Astrocyte (in vitro differentiated cells and primary cell): ENCODE results near the gene ZSCAN23. TPM values are rescaled to one million over a fixed set of nuclear protein-coding genes. Genes with fewer than 3 reads are reported as not detected.
A peak's percentile ranks its signal among the peaks of the same experiment; 100 is the strongest.

ENCODE experiments used
- DNase-seq: peaks from one replicate; pipeline ENCODE4 v3.0.0-alpha.2; 2010; ENCODE audit warnings: low read depth
- FAIRE-seq: peaks from 2 replicates; lab custom pipeline; 2011; peaks lifted over from hg19 to GRCh38; lab: Jason Lieb, UNC
- H2AFZ ChIP-seq: 2 replicates; pipeline ENCODE4 v1.6.0; 2012; ENCODE audit warnings: low read depth, low read length, inconsistent platforms
- H3K27ac ChIP-seq: 2 replicates; pipeline ENCODE4 v1.5.1; 2011; ENCODE audit warnings: low read depth, low read length, inconsistent platforms
- H3K27me3 ChIP-seq: 2 replicates; pipeline ENCODE4 v1.6.0; 2011; ENCODE audit warnings: low read length, inconsistent platforms; ENCODE audit not compliant: insufficient read depth
- H3K36me3 ChIP-seq: 2 replicates; pipeline ENCODE4 v1.5.1; 2011; ENCODE audit warnings: low read length, inconsistent platforms; ENCODE audit not compliant: insufficient read depth
- H3K4me1 ChIP-seq: 2 replicates; pipeline ENCODE4 v1.5.1; 2011; ENCODE audit warnings: low read length, inconsistent platforms; ENCODE audit not compliant: insufficient read depth
- H3K4me2 ChIP-seq: 2 replicates; pipeline ENCODE4 v1.6.0; 2012; ENCODE audit warnings: low read length, inconsistent platforms
- H3K4me3 ChIP-seq: 2 replicates; pipeline ENCODE4 v1.5.1; 2011; ENCODE audit warnings: low read depth, mild to moderate bottlenecking, low read length, inconsistent platforms; ENCODE audit not compliant: insufficient read depth
- H3K79me2 ChIP-seq: 2 replicates; pipeline ENCODE4 v1.6.0; 2012; ENCODE audit warnings: mild to moderate bottlenecking, low read length, inconsistent platforms; ENCODE audit not compliant: insufficient read depth
- H3K9ac ChIP-seq: 2 replicates; pipeline ENCODE4 v1.6.0; 2012; ENCODE audit warnings: mild to moderate bottlenecking, low read length, inconsistent platforms
- H3K9me3 ChIP-seq: 2 replicates; pipeline ENCODE4 v1.5.1; 2012; ENCODE audit warnings: low read depth, mild to moderate bottlenecking, low read length, inconsistent platforms; ENCODE audit not compliant: insufficient read depth
- H4K20me1 ChIP-seq: 2 replicates; pipeline ENCODE4 v1.6.0; 2012; ENCODE audit warnings: low read length, inconsistent platforms; ENCODE audit not compliant: insufficient read depth
- H3K27ac Mint-ChIP-seq: one replicate; pipeline ENCODE4 v1.8.0; 2021; ENCODE audit warnings: mild to moderate bottlenecking, mixed read lengths; ENCODE audit not compliant: unreplicated experiment
- H3K27me3 Mint-ChIP-seq: one replicate; pipeline ENCODE4 v1.8.0; 2021; ENCODE audit warnings: low read depth, mixed read lengths; ENCODE audit not compliant: unreplicated experiment
- H3K36me3 Mint-ChIP-seq: one replicate; pipeline ENCODE4 v1.8.0; 2021; ENCODE audit warnings: low read depth, mixed read lengths; ENCODE audit not compliant: unreplicated experiment
- H3K4me1 Mint-ChIP-seq: one replicate; pipeline ENCODE4 v1.8.0; 2021; ENCODE audit warnings: low read depth, mixed read lengths; ENCODE audit not compliant: unreplicated experiment
- H3K4me3 Mint-ChIP-seq: one replicate; pipeline ENCODE4 v1.8.0; 2021; ENCODE audit warnings: mild to moderate bottlenecking, moderate library complexity, mixed read lengths; ENCODE audit not compliant: unreplicated experiment
- H3K9me3 Mint-ChIP-seq: one replicate; pipeline ENCODE4 v1.8.0; 2021; ENCODE audit warnings: mild to moderate bottlenecking, mixed read lengths; ENCODE audit not compliant: unreplicated experiment
- EZH2 ChIP-seq: IDR thresholded peaks from 2 replicates; pipeline ENCODE4 v1.6.1; 2012; ENCODE audit warnings: mild to moderate bottlenecking, low read length, inconsistent platforms; ENCODE audit not compliant: insufficient read depth
- total RNA-seq: library from RNA; stranded (reverse); gene quantifications from 2 replicates; pipeline ENCODE4 v1.2.1, GENCODE V29; 2021
- TF ChIP-seq, protein P1 (sequence below): IDR thresholded peaks from 2 replicates; pipeline ENCODE4 v1.5.1; 2011; ENCODE audit warnings: low read depth, mild to moderate bottlenecking, inconsistent platforms, low read length, moderate library complexity; ENCODE audit not compliant: insufficient read depth

Gene ZSCAN23
- total RNA-seq, 1 donor from 2014 or later: 4.8 TPM

DNA sequence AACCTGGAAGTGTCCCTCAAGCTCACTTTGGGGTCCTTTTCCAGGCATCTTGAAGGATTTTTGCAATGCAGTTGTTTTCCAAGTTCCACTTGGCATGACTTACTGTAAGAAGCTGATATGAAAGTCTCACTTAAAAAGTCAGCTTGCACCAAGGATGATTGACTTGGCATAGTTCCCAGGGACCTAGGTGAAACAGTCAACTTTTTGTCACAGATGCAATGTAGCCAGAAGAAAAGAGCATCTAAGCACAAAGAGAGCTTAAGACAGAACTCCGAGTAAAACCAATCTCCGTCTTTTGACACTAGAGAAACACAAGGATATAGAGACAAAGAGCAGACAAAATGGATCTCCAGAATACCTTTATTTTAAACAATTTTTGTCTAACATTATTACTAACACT, 41.1 kb downstream of the ZSCAN23 start:
- Histone ChIP-seq H3K4me2 (no peak overlapping the region), H3K27ac (no peak overlapping the region), H3K27me3 (no peaks in the 10 kb centered on the region), H4K20me1 (no peaks in the 10 kb centered on the region), H3K4me3 (no peak overlapping the region), H3K79me2 (peaks cover 21% of the 10 kb centered on the region), H3K9ac (no peak overlapping the region), H3K4me1 (peaks cover 4% of the 10 kb centered on the region), H3K36me3 (peaks cover 2% of the 10 kb centered on the region), H2AFZ (no peak overlapping the region), H3K9me3 (no peaks in the 10 kb centered on the region)
- Mint-ChIP-seq H3K4me3 (no peak overlapping the region), H3K9me3 (no peaks in the 10 kb centered on the region), H3K4me1 (peaks cover 5% of the 10 kb centered on the region), H3K27me3 (peaks cover 4% of the 10 kb centered on the region), H3K36me3 (no peaks in the 10 kb centered on the region), H3K27ac (no peak overlapping the region)
- TF ChIP-seq, protein P1, sequence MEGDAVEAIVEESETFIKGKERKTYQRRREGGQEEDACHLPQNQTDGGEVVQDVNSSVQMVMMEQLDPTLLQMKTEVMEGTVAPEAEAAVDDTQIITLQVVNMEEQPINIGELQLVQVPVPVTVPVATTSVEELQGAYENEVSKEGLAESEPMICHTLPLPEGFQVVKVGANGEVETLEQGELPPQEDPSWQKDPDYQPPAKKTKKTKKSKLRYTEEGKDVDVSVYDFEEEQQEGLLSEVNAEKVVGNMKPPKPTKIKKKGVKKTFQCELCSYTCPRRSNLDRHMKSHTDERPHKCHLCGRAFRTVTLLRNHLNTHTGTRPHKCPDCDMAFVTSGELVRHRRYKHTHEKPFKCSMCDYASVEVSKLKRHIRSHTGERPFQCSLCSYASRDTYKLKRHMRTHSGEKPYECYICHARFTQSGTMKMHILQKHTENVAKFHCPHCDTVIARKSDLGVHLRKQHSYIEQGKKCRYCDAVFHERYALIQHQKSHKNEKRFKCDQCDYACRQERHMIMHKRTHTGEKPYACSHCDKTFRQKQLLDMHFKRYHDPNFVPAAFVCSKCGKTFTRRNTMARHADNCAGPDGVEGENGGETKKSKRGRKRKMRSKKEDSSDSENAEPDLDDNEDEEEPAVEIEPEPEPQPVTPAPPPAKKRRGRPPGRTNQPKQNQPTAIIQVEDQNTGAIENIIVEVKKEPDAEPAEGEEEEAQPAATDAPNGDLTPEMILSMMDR: no peak
- TF ChIP-seq EZH2: no peak
- no peak for FAIRE-seq
- no peak for DNase-seq

DNA sequence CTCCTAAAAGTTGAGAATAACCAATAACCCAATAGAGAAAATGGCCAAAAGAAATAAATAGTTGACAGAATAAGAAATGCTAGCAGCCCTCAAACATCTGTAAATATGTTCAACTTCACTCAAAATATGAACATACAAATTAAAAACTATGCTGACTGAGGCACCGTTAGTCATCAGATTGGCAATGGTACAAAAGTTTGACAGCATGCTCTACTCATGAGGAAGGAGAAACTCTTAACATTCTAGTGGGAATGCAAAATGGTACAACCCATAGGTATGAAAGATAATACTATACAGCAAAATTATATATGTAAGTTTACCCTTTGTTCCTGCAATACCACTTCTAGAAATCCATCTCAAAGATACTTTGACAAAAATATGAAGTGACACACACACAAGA, 42.1 kb downstream of the ZSCAN23 start:
- TF ChIP-seq, protein P1: no peak
- TF ChIP-seq EZH2: no peak
- peaks cover 4% of the 10 kb centered on the region for H3K4me1 ChIP-seq
- H3K27me3 Mint-ChIP-seq: no peaks in the 10 kb centered on the region
- H3K79me2 ChIP-seq: peaks cover 32% of the 10 kb centered on the region
- no peaks in the 10 kb centered on the region for H3K9me3 ChIP-seq
- H4K20me1 ChIP-seq: no peaks in the 10 kb centered on the region
- H3K4me2 ChIP-seq: no peak overlapping the region
- H3K36me3 ChIP-seq: peaks cover 2% of the 10 kb centered on the region
- no peak overlapping the region for H3K27ac Mint-ChIP-seq
- no peak overlapping the region for H3K27ac ChIP-seq
- H3K4me3 Mint-ChIP-seq: no peak overlapping the region
- no peak overlapping the region for H2AFZ ChIP-seq
- no peaks in the 10 kb centered on the region for H3K27me3 ChIP-seq
- no peaks in the 10 kb centered on the region for H3K36me3 Mint-ChIP-seq
- no peak overlapping the region for H3K9ac ChIP-seq
- peaks cover 11% of the 10 kb centered on the region for H3K4me1 Mint-ChIP-seq
- peak; percentile 25 for DNase-seq
- no peak overlapping the region for H3K4me3 ChIP-seq
- no peak for FAIRE-seq
- no peaks in the 10 kb centered on the region for H3K9me3 Mint-ChIP-seq

DNA sequence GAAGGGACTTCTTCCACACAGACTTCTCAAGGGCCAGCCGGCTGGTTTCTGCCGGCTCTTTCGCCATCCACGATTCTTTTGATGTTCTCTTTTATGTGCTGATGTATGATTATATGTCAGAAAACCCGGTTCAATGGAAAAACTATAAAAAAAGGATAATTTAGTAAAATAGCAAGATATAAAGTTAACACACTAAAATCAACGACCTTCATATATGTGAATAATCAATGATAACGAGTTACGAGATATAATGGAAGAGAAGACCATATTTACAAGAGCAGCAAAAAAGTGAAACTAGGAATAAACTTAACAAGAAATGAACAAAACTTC, 43.2 kb downstream of the ZSCAN23 start:
- Mint-ChIP-seq H3K27me3 (no peaks in the 10 kb centered on the region), H3K9me3 (no peaks in the 10 kb centered on the region), H3K4me3 (peak overlapping the region; percentile 95), H3K4me1 (peaks cover 11% of the 10 kb centered on the region), H3K27ac (peak overlapping the region; percentile 96), H3K36me3 (no peaks in the 10 kb centered on the region)
- no peaks in the 10 kb centered on the region for H3K27me3 ChIP-seq
- H3K4me1 ChIP-seq: peaks cover 4% of the 10 kb centered on the region
- peak overlapping the region; percentile 88 for H3K9ac ChIP-seq
- peak overlapping the region; percentile 91 for H2AFZ ChIP-seq
- no peaks in the 10 kb centered on the region for H4K20me1 ChIP-seq
- H3K36me3 ChIP-seq: peaks cover 2% of the 10 kb centered on the region
- H3K9me3 ChIP-seq: no peaks in the 10 kb centered on the region
- FAIRE-seq (peak; percentile 39), DNase-seq (no peak)
- peak overlapping the region; percentile 83 for H3K4me3 ChIP-seq
- TF ChIP-seq, protein P1: no peak
- no peak for TF ChIP-seq EZH2
- H3K79me2 ChIP-seq: peaks cover 42% of the 10 kb centered on the region
- H3K4me2 ChIP-seq: peak overlapping the region; percentile 87
- H3K27ac ChIP-seq: peak overlapping the region; percentile 60
